Stimulated activated CD4-positive, alpha-beta T cell treated with anti-CD3 and anti-CD28 coated beads, Interleukin-2, amount 100 ng/mL, for 24 hours (primary cell): Measurements from ENCODE around the gene GLG1.
"Not testable (repeated sequence)": the region's sequence is repeated elsewhere in the genome, so short reads cannot be mapped to it uniquely, and the experiment has no call there.

Experiments used
- DNase-seq, 2 donors: peaks; one replicate each; pipeline ENCODE4 v3.0.0-alpha.2; 2020

Gene GLG1

GRCh38 chr16:74606521-74607309, at the start of gene GLG1:
TSS of gene GLG1 (minus strand) at chr16:74607114. CDS start at chr16:74607094, 20 bp downstream.
- peak; percentile 92 to 93 for DNase-seq

- no peak for DNase-seq
These were observed 47.7 kb upstream of the GLG1 start for GRCh38 chr16:74654536-74655050.

GRCh38 chr16:74652883-74653282, 46.0 kb upstream of the GLG1 start:
- not testable (repeated sequence) for DNase-seq

- no peak for DNase-seq
These were observed 45.3 kb upstream of the GLG1 start for GRCh38 chr16:74652249-74652648.

GRCh38 chr16:74651841-74652240, 44.9 kb upstream of the GLG1 start:
- no peak for DNase-seq

GRCh38 chr16:74650966-74651567, 44.2 kb upstream of the GLG1 start:
- DNase-seq, result no peak

- no peak for DNase-seq
These were observed 43.1 kb upstream of the GLG1 start for GRCh38 chr16:74649839-74650504.

- DNase-seq, result no peak
These were observed 35.1 kb upstream of the GLG1 start for GRCh38 chr16:74641969-74642368.

- no peak for DNase-seq
These were observed 31.0 kb upstream of the GLG1 start for GRCh38 chr16:74637742-74638453.

- DNase-seq, result no peak
These were observed 28.4 kb upstream of the GLG1 start for GRCh38 chr16:74635303-74635702.

GRCh38 chr16:74633686-74634085, 26.8 kb upstream of the GLG1 start:
- DNase-seq, result no peak

GRCh38 chr16:74627506-74628220, 20.7 kb upstream of the GLG1 start:
- DNase-seq, result no peak

GRCh38 chr16:74626741-74627416, 20.0 kb upstream of the GLG1 start:
- DNase-seq, result no peak

- DNase-seq, result no peak
These were observed 18.8 kb upstream of the GLG1 start for GRCh38 chr16:74625500-74626350.

GRCh38 chr16:74623839-74624235, 16.9 kb upstream of the GLG1 start:
- no peak for DNase-seq

GRCh38 chr16:74623214-74623838, 16.4 kb upstream of the GLG1 start:
- DNase-seq, result no peak

GRCh38 chr16:74622005-74622404, 15.1 kb upstream of the GLG1 start:
- no peak for DNase-seq

- DNase-seq, result no peak
These were observed 10.4 kb upstream of the GLG1 start for GRCh38 chr16:74617206-74617788.

GRCh38 chr16:74611721-74612120, 4.8 kb upstream of the GLG1 start:
- DNase-seq, result no peak

- DNase-seq, result peak; percentile 20 to 30
These were observed 2.0 kb upstream of the GLG1 start for GRCh38 chr16:74608944-74609343.
